Prostate gland (tissue), 2 donors: ENCODE results near the gene YEATS2.

ENCODE experiments used
- CTCF ChIP-seq, 4 experiments: fragments of 200-600 bp in 2 of 4; fragments of 450-650 bp in 2 of 4; sonication (generic) in 2 of 4; IDR thresholded peaks; 1 replicate in 3 of 4; 2 replicates in 1 of 4; pipeline ENCODE4 v1.5.1; 2016 to 2019; ENCODE audit warnings: antibody characterized with exemption in 4 of 4, mild to moderate bottlenecking in 2 of 4, moderate library complexity in 2 of 4
- POLR2A ChIP-seq: fragments of 450-650 bp; IDR thresholded peaks from one replicate; pipeline ENCODE4 v1.6.1; 2016; ENCODE audit warnings: antibody characterized with exemption, mild to moderate bottlenecking

- TF ChIP-seq CTCF (IDR thresholded peaks at IDR 0.05), result no peak
- no peak for TF ChIP-seq POLR2A
These were observed 147.0 kb downstream of the YEATS2 start for GRCh38 chr3:183844606-183845005.
